Transverse colon (tissue), 4 donors: ENCODE data around the gene RMI2.

Source experiments
- CTCF ChIP-seq, 5 experiments: fragments of 200-600 bp in 3 of 5; fragments of 450-650 bp in 2 of 5; sonication (generic) in 3 of 5; IDR thresholded peaks; 1 replicate in 2 of 5; 2 replicates in 3 of 5; pipeline ENCODE4 v1.5.1; 2016 to 2017; ENCODE audit warnings: antibody characterized with exemption in 5 of 5, inconsistent platforms in 3 of 5, mild to moderate bottlenecking in 2 of 5, moderate library complexity in 1 of 5
- EP300 ChIP-seq: sonication (generic); formaldehyde crosslinking; IDR thresholded peaks from one replicate; pipeline ENCODE4 v1.6.1; 2017; ENCODE audit warnings: antibody characterized with exemption, low read depth
- POLR2A ChIP-seq: fragments of 450-650 bp; IDR thresholded peaks from one replicate; pipeline ENCODE4 v1.6.1; 2016; ENCODE audit warnings: antibody characterized with exemption, mild to moderate bottlenecking, moderate library complexity
- POLR2AphosphoS5 ChIP-seq, 3 donors: sonication (generic); formaldehyde crosslinking; IDR thresholded peaks; one replicate each; pipeline ENCODE4 v1.6.1; 2016; ENCODE audit warnings: antibody characterized with exemption in 3 of 3

GRCh38 chr16:11395008-11395948 is 50.0 kb downstream of the RMI2 start:
- TF ChIP-seq POLR2AphosphoS5 (IDR thresholded peaks at IDR 0.05) (no peak), CTCF (IDR thresholded peaks at IDR 0.05) (no peak), POLR2A (no peak), EP300 (no peak)
